ENCODE results near the gene PLIN5.

DNA sequence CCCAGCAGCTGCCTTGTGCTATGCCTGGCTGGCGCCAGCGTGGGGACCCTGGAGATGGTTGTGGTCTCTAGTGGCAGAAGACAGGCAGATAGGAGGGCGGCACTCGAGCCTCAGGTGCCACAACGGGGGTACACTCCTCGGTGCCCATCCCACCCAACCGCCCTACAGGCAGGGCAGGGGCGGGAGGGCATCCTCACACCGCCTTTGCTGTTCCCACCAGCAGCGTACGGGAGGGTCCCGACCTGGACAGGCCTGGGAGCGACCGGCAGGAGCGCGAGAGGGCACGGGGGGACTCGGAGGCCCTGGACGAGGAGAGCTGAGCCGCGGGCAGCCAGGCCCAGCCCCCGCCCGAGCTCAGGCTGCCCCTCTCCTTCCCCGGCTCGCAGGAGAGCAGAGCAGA is 33.3 kb downstream of the PLIN5 start:
- TF ChIP-seq POLR2A (IDR thresholded peaks at IDR 0.05): no peak
- TF ChIP-seq, protein P1, sequence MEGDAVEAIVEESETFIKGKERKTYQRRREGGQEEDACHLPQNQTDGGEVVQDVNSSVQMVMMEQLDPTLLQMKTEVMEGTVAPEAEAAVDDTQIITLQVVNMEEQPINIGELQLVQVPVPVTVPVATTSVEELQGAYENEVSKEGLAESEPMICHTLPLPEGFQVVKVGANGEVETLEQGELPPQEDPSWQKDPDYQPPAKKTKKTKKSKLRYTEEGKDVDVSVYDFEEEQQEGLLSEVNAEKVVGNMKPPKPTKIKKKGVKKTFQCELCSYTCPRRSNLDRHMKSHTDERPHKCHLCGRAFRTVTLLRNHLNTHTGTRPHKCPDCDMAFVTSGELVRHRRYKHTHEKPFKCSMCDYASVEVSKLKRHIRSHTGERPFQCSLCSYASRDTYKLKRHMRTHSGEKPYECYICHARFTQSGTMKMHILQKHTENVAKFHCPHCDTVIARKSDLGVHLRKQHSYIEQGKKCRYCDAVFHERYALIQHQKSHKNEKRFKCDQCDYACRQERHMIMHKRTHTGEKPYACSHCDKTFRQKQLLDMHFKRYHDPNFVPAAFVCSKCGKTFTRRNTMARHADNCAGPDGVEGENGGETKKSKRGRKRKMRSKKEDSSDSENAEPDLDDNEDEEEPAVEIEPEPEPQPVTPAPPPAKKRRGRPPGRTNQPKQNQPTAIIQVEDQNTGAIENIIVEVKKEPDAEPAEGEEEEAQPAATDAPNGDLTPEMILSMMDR (IDR thresholded peaks at IDR 0.05): no peak
